ENCODE data around the gene CIROP.

GRCh38 chr14:23123419-23123818, 18.6 kb upstream of the CIROP start:
- TF ChIP-seq CTCF (IDR thresholded peaks at IDR 0.05 in 8 of 11, conservative IDR thresholded peaks at IDR 0.05 in 3 of 11) (no peak), POLR2A (IDR thresholded peaks at IDR 0.05) (no peak), POLR2AphosphoS5 (IDR thresholded peaks at IDR 0.05) (peak; percentile 40 to 63 (median 61))
